ENCODE data around the gene WNT7A.

The WNT7A gene

GRCh38 chr3:13846716-13847570 lies 32.9 kb downstream of the WNT7A start:
- DNase-seq (ENCODE audit: low read depth in 2 of 2, low spot score in 1 of 2), result no peak

- DNase-seq (ENCODE audit: low read depth in 2 of 2, low spot score in 1 of 2), result no peak
These were observed 33.6 kb downstream of the WNT7A start for GRCh38 chr3:13846238-13846637.

GRCh38 chr3:13845806-13846205 lies 34.1 kb downstream of the WNT7A start:
- DNase-seq (ENCODE audit: low read depth in 2 of 2, low spot score in 1 of 2), result no peak

- no peak for DNase-seq (ENCODE audit: low read depth in 2 of 2, low spot score in 1 of 2)
These were observed 35.0 kb downstream of the WNT7A start for GRCh38 chr3:13844911-13845310.

- DNase-seq (ENCODE audit: low read depth in 2 of 2, low spot score in 1 of 2), result no peak
These were observed 35.6 kb downstream of the WNT7A start for GRCh38 chr3:13844286-13844685.

- no peak for DNase-seq (ENCODE audit: low read depth in 2 of 2, low spot score in 1 of 2)
These were observed 36.5 kb downstream of the WNT7A start for GRCh38 chr3:13843351-13843750.

GRCh38 chr3:13842226-13842625 lies 37.6 kb downstream of the WNT7A start:
- no peak for DNase-seq (ENCODE audit: low read depth in 2 of 2, low spot score in 1 of 2)

- no peak for DNase-seq (ENCODE audit: low read depth in 2 of 2, low spot score in 1 of 2)
These were observed 38.0 kb downstream of the WNT7A start for GRCh38 chr3:13841826-13842225.

GRCh38 chr3:13841141-13841540 lies 38.7 kb downstream of the WNT7A start:
- DNase-seq (ENCODE audit: low read depth in 2 of 2, low spot score in 1 of 2), result no peak

GRCh38 chr3:13840456-13840855 lies 39.4 kb downstream of the WNT7A start:
- no peak for DNase-seq (ENCODE audit: low read depth in 2 of 2, low spot score in 1 of 2)

GRCh38 chr3:13839726-13840340 lies 40.0 kb downstream of the WNT7A start:
- no peak for DNase-seq (ENCODE audit: low read depth in 2 of 2, low spot score in 1 of 2)

GRCh38 chr3:13839253-13839652 lies 40.6 kb downstream of the WNT7A start:
- DNase-seq (ENCODE audit: low read depth in 2 of 2, low spot score in 1 of 2), result no peak

- DNase-seq (ENCODE audit: low read depth in 2 of 2, low spot score in 1 of 2), result no peak
These were observed 41.5 kb downstream of the WNT7A start for GRCh38 chr3:13838421-13838820.

GRCh38 chr3:13837751-13838150 lies 42.1 kb downstream of the WNT7A start:
- no peak for DNase-seq (ENCODE audit: low read depth in 2 of 2, low spot score in 1 of 2)

GRCh38 chr3:13836658-13837587 lies 42.9 kb downstream of the WNT7A start:
- no peak for DNase-seq (ENCODE audit: low read depth in 2 of 2, low spot score in 1 of 2)

- no peak for DNase-seq (ENCODE audit: low read depth in 2 of 2, low spot score in 1 of 2)
These were observed 44.6 kb downstream of the WNT7A start for GRCh38 chr3:13835246-13835645.

- no peak for DNase-seq (ENCODE audit: low read depth in 2 of 2, low spot score in 1 of 2)
These were observed 45.4 kb downstream of the WNT7A start for GRCh38 chr3:13834258-13835035.

GRCh38 chr3:13833506-13834257 lies 46.2 kb downstream of the WNT7A start:
- no peak for DNase-seq (ENCODE audit: low read depth in 2 of 2, low spot score in 1 of 2)

GRCh38 chr3:13832130-13832529 lies 47.7 kb downstream of the WNT7A start:
- DNase-seq (ENCODE audit: low read depth in 2 of 2, low spot score in 1 of 2), result no peak

- DNase-seq (ENCODE audit: low read depth in 2 of 2, low spot score in 1 of 2), result no peak
These were observed 48.4 kb downstream of the WNT7A start for GRCh38 chr3:13831386-13831996.

All from stimulated activated CD8-positive, alpha-beta memory T cell treated with anti-CD3 and anti-CD28 coated beads, Interleukin-4, amount 100 ng/mL, for 1 hour (primary cell).